ENCODE results near the gene CLDN8. TPM values are rescaled to one million over a fixed set of nuclear protein-coding genes. Genes with fewer than 3 reads are reported as not detected.

Gene CLDN8
- total RNA-seq, 1 donor = not detected

DNA sequence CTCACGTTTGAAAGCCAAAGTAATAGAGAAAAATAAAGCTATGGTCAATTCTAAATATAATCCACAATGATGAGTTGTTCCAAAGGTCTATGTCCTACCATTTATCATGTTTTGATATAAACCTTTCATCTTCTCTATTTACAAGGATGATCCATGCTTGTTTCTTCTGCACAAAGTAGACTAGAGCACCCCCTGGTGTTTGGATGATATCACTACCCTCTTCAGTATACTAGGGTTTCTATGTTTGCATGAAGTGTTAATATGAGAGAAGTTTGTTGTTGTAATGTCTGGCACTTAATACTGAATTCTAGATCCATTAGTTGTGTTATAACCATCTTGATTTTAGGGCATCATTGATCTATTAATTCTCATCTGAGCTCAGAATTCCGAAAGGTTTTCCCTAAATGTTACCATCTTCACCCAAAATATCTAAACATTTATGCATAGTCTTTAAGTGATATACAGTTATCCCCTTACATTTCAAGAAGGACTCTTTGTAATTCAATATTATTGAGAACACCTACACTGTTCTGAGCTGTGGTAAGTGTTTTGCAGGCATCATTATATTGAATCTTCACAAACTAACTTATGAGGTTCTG is 21.1 kb downstream of the CLDN8 start:
- H3K4me1 ChIP-seq (ENCODE audit: insufficient read depth, low read length) = no peaks in the 10 kb centered on the region
- H3K27me3 ChIP-seq (ENCODE audit: insufficient read depth, low read length) = no peaks in the 10 kb centered on the region
- no peaks in the 10 kb centered on the region for H4K20me1 ChIP-seq (ENCODE audit: insufficient read depth, low read length)
- no peak overlapping the region for H2AFZ ChIP-seq (ENCODE audit: low read length)
- H3K9me3 ChIP-seq (ENCODE audit: low read depth, low read length) = no peaks in the 10 kb centered on the region
- H3K79me2 ChIP-seq (ENCODE audit: insufficient read depth, low read length) = no peaks in the 10 kb centered on the region
- no peak overlapping the region for H3K4me2 ChIP-seq (ENCODE audit: insufficient read depth, low read length)
- DNase-seq (ENCODE audit: insufficient read length, low spot score, missing footprints) = no peak
- TF ChIP-seq, protein P1, sequence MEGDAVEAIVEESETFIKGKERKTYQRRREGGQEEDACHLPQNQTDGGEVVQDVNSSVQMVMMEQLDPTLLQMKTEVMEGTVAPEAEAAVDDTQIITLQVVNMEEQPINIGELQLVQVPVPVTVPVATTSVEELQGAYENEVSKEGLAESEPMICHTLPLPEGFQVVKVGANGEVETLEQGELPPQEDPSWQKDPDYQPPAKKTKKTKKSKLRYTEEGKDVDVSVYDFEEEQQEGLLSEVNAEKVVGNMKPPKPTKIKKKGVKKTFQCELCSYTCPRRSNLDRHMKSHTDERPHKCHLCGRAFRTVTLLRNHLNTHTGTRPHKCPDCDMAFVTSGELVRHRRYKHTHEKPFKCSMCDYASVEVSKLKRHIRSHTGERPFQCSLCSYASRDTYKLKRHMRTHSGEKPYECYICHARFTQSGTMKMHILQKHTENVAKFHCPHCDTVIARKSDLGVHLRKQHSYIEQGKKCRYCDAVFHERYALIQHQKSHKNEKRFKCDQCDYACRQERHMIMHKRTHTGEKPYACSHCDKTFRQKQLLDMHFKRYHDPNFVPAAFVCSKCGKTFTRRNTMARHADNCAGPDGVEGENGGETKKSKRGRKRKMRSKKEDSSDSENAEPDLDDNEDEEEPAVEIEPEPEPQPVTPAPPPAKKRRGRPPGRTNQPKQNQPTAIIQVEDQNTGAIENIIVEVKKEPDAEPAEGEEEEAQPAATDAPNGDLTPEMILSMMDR (IDR thresholded peaks at IDR 0.05; ENCODE audit: extremely low read depth, low read depth, low read length) = peak; percentile 45
- no peaks in the 10 kb centered on the region for H3K36me3 ChIP-seq (ENCODE audit: insufficient read depth, low read length)
- H3K4me3 ChIP-seq (ENCODE audit: insufficient read depth, low read length) = no peak overlapping the region
- no peak overlapping the region for H3K27ac ChIP-seq (ENCODE audit: low read depth, low read length)

DNA sequence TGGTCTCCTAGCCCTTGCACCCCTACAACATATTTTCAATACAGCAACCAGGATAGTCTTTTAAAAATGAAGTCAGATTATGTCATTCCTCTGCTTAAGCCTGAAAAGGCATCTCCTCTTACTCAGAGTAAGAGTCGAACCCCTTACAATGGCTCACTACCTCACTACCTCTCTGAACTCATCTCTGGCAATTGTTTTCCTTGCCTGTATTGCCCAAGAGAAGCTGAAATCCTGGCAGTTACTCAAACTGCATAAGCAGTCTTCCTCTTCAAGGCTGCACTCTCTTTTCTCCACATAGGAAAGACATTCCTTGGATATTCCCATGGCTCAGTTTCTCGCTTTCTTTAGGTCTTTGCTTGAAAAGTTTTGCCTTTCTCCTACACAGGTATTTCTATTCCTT is 22.7 kb downstream of the CLDN8 start:
- no peaks in the 10 kb centered on the region for H3K79me2 ChIP-seq (ENCODE audit: insufficient read depth, low read length)
- no peaks in the 10 kb centered on the region for H3K4me1 ChIP-seq (ENCODE audit: insufficient read depth, low read length)
- TF ChIP-seq, protein P1 (IDR thresholded peaks at IDR 0.05; ENCODE audit: extremely low read depth, low read depth, low read length) = no peak
- H3K4me3 ChIP-seq (ENCODE audit: insufficient read depth, low read length) = no peak overlapping the region
- no peak overlapping the region for H2AFZ ChIP-seq (ENCODE audit: low read length)
- no peaks in the 10 kb centered on the region for H3K36me3 ChIP-seq (ENCODE audit: insufficient read depth, low read length)
- H4K20me1 ChIP-seq (ENCODE audit: insufficient read depth, low read length) = no peaks in the 10 kb centered on the region
- DNase-seq (ENCODE audit: insufficient read length, low spot score, missing footprints) = no peak
- no peaks in the 10 kb centered on the region for H3K9me3 ChIP-seq (ENCODE audit: low read depth, low read length)
- H3K4me2 ChIP-seq (ENCODE audit: insufficient read depth, low read length) = no peak overlapping the region
- H3K27ac ChIP-seq (ENCODE audit: low read depth, low read length) = no peak overlapping the region
- no peaks in the 10 kb centered on the region for H3K27me3 ChIP-seq (ENCODE audit: insufficient read depth, low read length)

DNA sequence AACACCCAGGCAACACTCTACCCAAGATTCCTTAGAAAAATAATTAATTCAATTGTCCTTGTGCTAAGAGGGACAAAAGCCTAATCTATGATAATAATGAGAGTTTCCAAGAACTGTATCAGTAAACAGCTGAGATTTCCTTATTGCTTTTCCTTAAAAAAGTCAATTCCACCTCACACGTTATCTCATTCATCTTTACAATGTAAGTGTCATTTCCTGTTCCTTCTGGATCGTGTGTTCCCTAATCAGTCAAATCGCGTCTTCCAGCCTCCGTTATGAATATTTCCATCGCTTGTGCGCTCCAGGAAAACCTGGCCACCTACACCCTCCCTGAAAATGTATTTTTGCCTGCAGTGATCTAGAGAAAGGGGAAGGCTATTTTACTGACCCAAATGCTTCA is 25.3 kb downstream of the CLDN8 start:
- Histone ChIP-seq H3K79me2 (ENCODE audit: insufficient read depth, low read length) (no peaks in the 10 kb centered on the region), H3K4me1 (ENCODE audit: insufficient read depth, low read length) (no peaks in the 10 kb centered on the region), H3K9me3 (ENCODE audit: low read depth, low read length) (no peaks in the 10 kb centered on the region), H2AFZ (ENCODE audit: low read length) (no peak overlapping the region), H3K27ac (ENCODE audit: low read depth, low read length) (no peak overlapping the region), H3K4me2 (ENCODE audit: insufficient read depth, low read length) (no peak overlapping the region), H4K20me1 (ENCODE audit: insufficient read depth, low read length) (no peaks in the 10 kb centered on the region), H3K36me3 (ENCODE audit: insufficient read depth, low read length) (no peaks in the 10 kb centered on the region), H3K4me3 (ENCODE audit: insufficient read depth, low read length) (no peak overlapping the region), H3K27me3 (ENCODE audit: insufficient read depth, low read length) (no peaks in the 10 kb centered on the region)
- no peak for DNase-seq (ENCODE audit: insufficient read length, low spot score, missing footprints)
- TF ChIP-seq, protein P1 (IDR thresholded peaks at IDR 0.05; ENCODE audit: extremely low read depth, low read depth, low read length) = no peak

DNA sequence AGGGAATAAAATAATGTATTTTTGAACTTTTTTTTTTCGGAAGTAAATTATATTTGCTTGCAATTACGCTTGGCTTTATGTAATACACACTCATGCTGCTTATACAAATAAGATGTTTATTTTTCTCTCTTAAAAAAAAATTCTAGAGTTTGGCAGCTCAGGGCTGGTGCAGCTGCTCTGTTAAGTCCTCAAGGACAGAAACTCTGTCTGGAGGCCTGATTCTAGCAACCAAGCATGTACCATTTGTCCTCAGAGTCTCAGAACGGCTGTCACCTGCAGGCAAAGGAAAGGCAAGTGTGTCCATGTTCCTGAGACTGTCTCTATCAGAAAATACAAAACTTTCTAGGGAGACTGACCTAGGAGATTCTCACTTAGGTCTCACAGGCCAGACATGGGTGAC is 26.1 kb downstream of the CLDN8 start:
- Histone ChIP-seq H2AFZ (ENCODE audit: low read length) (no peak overlapping the region), H3K36me3 (ENCODE audit: insufficient read depth, low read length) (no peaks in the 10 kb centered on the region), H3K4me2 (ENCODE audit: insufficient read depth, low read length) (no peak overlapping the region), H4K20me1 (ENCODE audit: insufficient read depth, low read length) (no peaks in the 10 kb centered on the region), H3K4me1 (ENCODE audit: insufficient read depth, low read length) (no peaks in the 10 kb centered on the region), H3K79me2 (ENCODE audit: insufficient read depth, low read length) (no peaks in the 10 kb centered on the region), H3K4me3 (ENCODE audit: insufficient read depth, low read length) (no peak overlapping the region), H3K27me3 (ENCODE audit: insufficient read depth, low read length) (no peaks in the 10 kb centered on the region), H3K9me3 (ENCODE audit: low read depth, low read length) (no peaks in the 10 kb centered on the region), H3K27ac (ENCODE audit: low read depth, low read length) (no peak overlapping the region)
- no peak for DNase-seq (ENCODE audit: insufficient read length, low spot score, missing footprints)
- TF ChIP-seq, protein P1 (IDR thresholded peaks at IDR 0.05; ENCODE audit: extremely low read depth, low read depth, low read length) = no peak

All from osteoblast (primary cell).